ENCODE results near the gene SNX8.
"Not testable (repeated sequence)": the region's sequence is repeated elsewhere in the genome, so short reads cannot be mapped to it uniquely, and the experiment has no call there.

The SNX8 gene

GRCh38 chr7:2273866-2274265 lies 40.4 kb downstream of the SNX8 start:
- TF ChIP-seq CTCF (IDR thresholded peaks at IDR 0.05; ENCODE audit: unreplicated experiment in 3 of 3), result no peak
- no peak overlapping the region for H3K27ac Mint-ChIP-seq
- peaks cover 13% of the 10 kb centered on the region for H3K4me1 Mint-ChIP-seq
- H3K9me3 Mint-ChIP-seq, result no peaks in the 10 kb centered on the region
- peaks cover 24% of the 10 kb centered on the region for H3K36me3 Mint-ChIP-seq (ENCODE audit: low read depth)
- no peaks in the 10 kb centered on the region for H3K27me3 Mint-ChIP-seq (ENCODE audit: low read depth)
- H3K4me3 Mint-ChIP-seq, result no peak overlapping the region

GRCh38 chr7:2272031-2272430 lies 42.2 kb downstream of the SNX8 start:
- Mint-ChIP-seq H3K36me3 (ENCODE audit: low read depth) (peaks cover 21% of the 10 kb centered on the region), H3K27me3 (ENCODE audit: low read depth) (no peaks in the 10 kb centered on the region), H3K4me3 (no peak overlapping the region), H3K27ac (no peak overlapping the region), H3K9me3 (no peaks in the 10 kb centered on the region), H3K4me1 (peaks cover 13% of the 10 kb centered on the region)
- TF ChIP-seq CTCF (IDR thresholded peaks at IDR 0.05; ENCODE audit: unreplicated experiment in 3 of 3), result no peak

- H3K4me1 Mint-ChIP-seq, result peaks cover 13% of the 10 kb centered on the region
- H3K9me3 Mint-ChIP-seq, result no peaks in the 10 kb centered on the region
- H3K36me3 Mint-ChIP-seq (ENCODE audit: low read depth), result peaks cover 22% of the 10 kb centered on the region
- H3K27me3 Mint-ChIP-seq (ENCODE audit: low read depth), result no peaks in the 10 kb centered on the region
- no peak overlapping the region for H3K4me3 Mint-ChIP-seq
- no peak overlapping the region for H3K27ac Mint-ChIP-seq
- no peak for TF ChIP-seq CTCF (IDR thresholded peaks at IDR 0.05; ENCODE audit: unreplicated experiment in 3 of 3)
Measured at GRCh38 chr7:2271273-2272026, 42.8 kb downstream of the SNX8 start.

- Mint-ChIP-seq H3K9me3 (no peaks in the 10 kb centered on the region), H3K27ac (peak overlapping the region in 1 of 3 experiments; percentile 76), H3K4me3 (no peak overlapping the region), H3K27me3 (ENCODE audit: low read depth) (no peaks in the 10 kb centered on the region), H3K36me3 (ENCODE audit: low read depth) (peaks cover 25% of the 10 kb centered on the region), H3K4me1 (peaks cover 13% of the 10 kb centered on the region)
- TF ChIP-seq CTCF (IDR thresholded peaks at IDR 0.05; ENCODE audit: unreplicated experiment in 3 of 3), result no peak
Measured at GRCh38 chr7:2270495-2270894, 43.7 kb downstream of the SNX8 start.

GRCh38 chr7:2269991-2270460 lies 44.2 kb downstream of the SNX8 start:
- H3K4me3 Mint-ChIP-seq, result no peak overlapping the region
- H3K27ac Mint-ChIP-seq, result peak overlapping the region; percentile 28 to 84 (median 76)
- peaks cover 27% of the 10 kb centered on the region for H3K36me3 Mint-ChIP-seq (ENCODE audit: low read depth)
- H3K4me1 Mint-ChIP-seq, result peaks cover 13% of the 10 kb centered on the region
- H3K27me3 Mint-ChIP-seq (ENCODE audit: low read depth), result no peaks in the 10 kb centered on the region
- H3K9me3 Mint-ChIP-seq, result no peaks in the 10 kb centered on the region
- TF ChIP-seq CTCF (IDR thresholded peaks at IDR 0.05; ENCODE audit: unreplicated experiment in 3 of 3), result no peak

GRCh38 chr7:2269089-2269990 lies 44.9 kb downstream of the SNX8 start:
- Mint-ChIP-seq H3K27ac (peak overlapping the region; percentile 63 to 84 (median 76)), H3K4me3 (peak overlapping the region in 2 of 3 experiments; percentile 45 to 60), H3K36me3 (ENCODE audit: low read depth) (peaks cover 33% of the 10 kb centered on the region), H3K4me1 (peaks cover 14% of the 10 kb centered on the region)
- not testable (repeated sequence) for H3K9me3 Mint-ChIP-seq; H3K27me3 Mint-ChIP-seq (ENCODE audit: low read depth)

All from nephron (organoid).